Motor neuron (in vitro differentiated cells): Measurements from ENCODE around the gene S100A12. TPM values are rescaled to one million over a fixed set of nuclear protein-coding genes. Genes with fewer than 3 reads are reported as not detected.
"Not testable (repeated sequence)": the region's sequence is repeated elsewhere in the genome, so short reads cannot be mapped to it uniquely, and the experiment has no call there.

Source experiments
- ATAC-seq, 8 experiments: fragments of 200-7000 bp; cut with Tn5 transposase; replicated peaks in 6 of 8; 2 replicates each; pipeline ENCODE4 v1.8.0; 2021; ENCODE audit warnings: mild to moderate bottlenecking in 8 of 8, moderate library complexity in 8 of 8
- H3K27ac ChIP-seq, 2 donors: fragments of 250-450 bp; sonication (Bioruptor Pico); 2 replicates each; pipeline ENCODE4 v1.9.0; 2021; ENCODE audit warnings: antibody characterized with exemption in 2 of 2, mild to moderate bottlenecking in 2 of 2, moderate library complexity in 1 of 2
- H3K4me1 ChIP-seq, 2 donors: fragments of 250-450 bp; sonication (Bioruptor Pico); replicated peaks in 1 of 2; 2 replicates each; pipeline ENCODE4 v1.6.1; 2021; ENCODE audit warnings: antibody characterized with exemption in 2 of 2, mild to moderate bottlenecking in 2 of 2, moderate library complexity in 1 of 2
- H3K4me3 ChIP-seq, 5 donors: fragments of 250-450 bp; sonication (Bioruptor Pico); 2 replicates each; pipeline ENCODE4 v1.9.0; 2021; ENCODE audit warnings: antibody characterized with exemption in 5 of 5, mild to moderate bottlenecking in 5 of 5, moderate library complexity in 4 of 5
- WGBS, 10 experiments: fragments of 450-650 bp; shearing (Covaris generic); methylation state at CpG; one replicate each; pipeline ENCODE4 v1.0.0; 2022; 5-methylcytosine and 5-hydroxymethylcytosine counted together
- in situ Hi-C, 9 experiments: fragments of 400-800 bp; cut with MboI; loops; one replicate each; pipeline ENCODE4 v1.15.0; 2021; ENCODE audit warnings: low sequenced_read_pairs in 9 of 9, low pct_unique_long_range_greater_than_20kb in 2 of 9; ENCODE audit not compliant: unreplicated experiment in 9 of 9
- total RNA-seq, 8 experiments: library from RNA; unstranded; fragments of 300-600 nt; gene quantifications; 2 replicates each; pipeline versions ENCODE4 v1.2.3 to v1.2.4, GENCODE V29; 2022

The S100A12 gene
- not detected for total RNA-seq

DNA sequence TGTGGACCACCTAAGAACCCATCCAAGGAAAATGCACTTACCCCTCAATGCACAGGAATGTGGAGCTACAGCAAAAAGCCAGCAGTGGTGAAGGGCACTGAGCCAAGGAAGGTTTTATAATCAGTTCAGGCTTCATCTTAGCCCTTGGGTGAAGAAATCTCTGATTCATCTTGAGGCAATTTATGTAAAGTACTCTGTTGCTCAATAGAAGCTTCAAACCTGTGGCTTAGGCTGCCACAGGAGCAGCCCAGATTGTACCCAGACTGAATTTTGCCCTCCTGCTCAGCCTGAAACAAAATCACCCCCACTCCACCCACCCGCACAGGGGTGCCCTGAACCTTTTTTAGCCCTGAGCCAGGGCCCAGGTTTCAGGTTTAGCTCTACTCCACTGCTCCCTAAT is at the start of gene S100A12:
Gene S100A12 (minus strand): TSS at position 111 of the 400 bp plus-strand sequence. CDS start 1,029 bp downstream, outside the sequence.
- 20 to 71% (median 60%) methylated on average over 1 of the region's 1 CpG; no CpG with 5 or more reads in 5 of the 10 experiments for WGBS, 10 experiments
- ATAC-seq = peak in 3 of 8 experiments; percentile 79 to 100 (median 97)
- H3K27ac ChIP-seq = no peak within 1 kb of the TSS
- in situ Hi-C loops = no loop called here
- H3K4me3 ChIP-seq = no peak within 1 kb of the TSS
- no peaks in the 10 kb centered on the region for H3K4me1 ChIP-seq

DNA sequence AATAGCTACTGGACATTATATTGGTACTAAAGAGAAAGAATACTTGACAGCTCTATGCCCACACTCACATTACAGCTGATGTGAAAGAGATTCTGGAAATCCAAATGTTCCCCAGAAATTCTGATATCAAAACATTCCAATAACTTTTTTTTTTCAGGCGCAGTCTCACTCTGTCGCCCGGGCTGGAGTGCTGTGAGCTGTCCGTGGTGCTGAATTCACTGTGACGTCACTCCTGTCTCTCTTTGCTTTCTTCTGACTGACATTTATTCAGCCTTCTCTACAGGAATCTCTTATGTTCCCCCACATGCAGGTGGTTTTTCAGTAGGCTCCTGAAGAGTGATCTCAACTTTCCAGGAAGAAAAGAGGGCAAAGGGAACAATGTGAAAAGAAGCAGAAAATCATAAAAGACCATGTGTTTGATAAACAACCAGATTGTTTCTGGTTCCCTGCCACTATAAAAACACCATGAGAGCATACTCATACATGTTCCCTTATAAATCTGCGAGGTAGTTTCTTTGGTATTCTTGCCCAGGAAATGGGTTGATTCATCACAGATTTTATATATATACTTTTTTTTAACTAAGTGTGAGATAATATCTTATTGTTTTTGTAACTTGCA is 47.1 kb upstream of the S100A12 start:
- H3K4me3 ChIP-seq = no peak overlapping the region
- H3K4me1 ChIP-seq = no peaks in the 10 kb centered on the region
- H3K27ac ChIP-seq = no peak overlapping the region
- peak in 6 of 8 experiments; percentile 36 to 78 (median 54) for ATAC-seq
- in situ Hi-C loops = no loop called here
- 0 to 15% (median 1%) methylated on average over 1 to 6 of the region's 6 CpGs; no CpG with 5 or more reads in 1 of the 10 experiments for WGBS, 10 experiments

DNA sequence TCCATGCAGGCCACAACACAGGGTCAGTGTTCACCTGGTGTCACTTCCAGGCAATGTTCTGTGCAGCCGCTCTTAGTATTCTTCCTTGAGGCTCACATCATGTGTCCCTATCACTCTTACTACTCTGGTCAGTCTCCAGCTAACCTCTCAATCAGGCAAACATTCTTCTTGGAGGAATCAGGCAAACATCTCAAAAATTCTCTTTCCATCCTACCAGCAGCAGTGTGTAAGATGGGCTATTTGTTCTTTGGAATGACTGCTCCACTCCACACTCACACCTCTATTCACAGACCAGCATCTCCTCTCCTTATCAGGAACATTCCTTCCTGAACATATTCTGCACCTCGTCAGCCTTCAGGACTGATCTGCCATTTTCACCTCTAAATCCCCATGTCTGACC is 44.9 kb upstream of the S100A12 start:
- H3K4me3 ChIP-seq = no peak overlapping the region
- 0 to 73% (median 54%) methylated on average over 1 to 2 of the region's 2 CpGs; no CpG with 5 or more reads in 3 of the 10 experiments for WGBS, 10 experiments
- ATAC-seq = no peak
- no peaks in the 10 kb centered on the region for H3K4me1 ChIP-seq
- H3K27ac ChIP-seq = no peak overlapping the region
- in situ Hi-C loops = no loop called here

DNA sequence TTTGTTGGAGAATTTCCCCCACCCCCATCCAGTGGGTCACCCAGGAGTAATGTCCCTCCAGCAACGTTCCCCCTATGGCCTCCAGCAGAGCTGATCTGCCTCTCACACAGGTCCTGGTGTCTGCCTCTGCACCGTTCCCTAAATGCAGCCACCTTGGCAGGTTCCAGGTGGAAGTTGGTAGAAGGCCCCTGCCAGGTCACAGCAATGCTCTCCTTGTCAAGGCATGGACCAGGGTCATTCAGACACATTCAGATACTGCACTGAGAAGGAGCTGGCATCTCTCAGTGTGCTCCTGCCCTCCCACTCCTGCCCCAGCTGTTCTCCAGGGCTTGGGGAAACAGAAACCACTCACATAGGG is 44.0 kb upstream of the S100A12 start:
- H3K4me3 ChIP-seq, H3K4me1 ChIP-seq, in situ Hi-C loops, ATAC-seq, H3K27ac ChIP-seq: not testable (repeated sequence)
- WGBS, 10 experiments = 0 to 57% methylated on average over 1 of the region's 2 CpGs; no CpG with 5 or more reads in 8 of the 10 experiments

DNA sequence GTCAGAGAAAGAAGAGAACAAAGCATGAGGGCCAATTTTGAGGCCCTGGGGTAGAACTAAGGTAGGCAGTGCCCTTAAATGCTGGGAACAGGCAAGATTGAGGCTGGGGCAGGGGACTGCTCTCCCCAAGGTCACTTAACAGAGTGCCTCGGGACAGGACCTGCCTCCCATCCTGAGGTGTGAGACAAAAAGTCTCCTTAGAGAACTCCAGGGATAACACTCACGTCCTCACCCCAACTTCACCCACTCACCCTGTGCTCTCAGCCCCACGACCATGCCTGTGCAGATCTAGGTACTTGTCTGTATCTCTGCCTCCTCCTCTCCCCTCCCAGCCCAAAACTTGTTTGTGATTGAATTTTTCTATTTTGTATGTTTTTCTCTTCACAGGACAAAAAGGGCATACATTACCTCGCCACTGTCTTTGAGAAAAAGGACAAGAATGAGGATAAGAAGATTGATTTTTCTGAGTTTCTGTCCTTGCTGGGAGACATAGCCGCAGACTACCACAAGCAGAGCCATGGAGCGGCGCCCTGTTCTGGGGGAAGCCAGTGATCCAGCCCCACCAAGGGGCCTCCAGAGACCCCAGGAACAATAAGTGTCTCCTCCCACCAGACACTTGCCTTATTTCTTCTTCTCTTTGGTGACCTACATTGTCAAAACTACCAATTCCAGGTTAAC is 43.5 kb upstream of the S100A12 start:
- H3K4me3 ChIP-seq, ATAC-seq, H3K4me1 ChIP-seq, in situ Hi-C loops, H3K27ac ChIP-seq: not testable (repeated sequence)
- whole genome bisulfite sequencing, 10 experiments = 6 to 80% (median 40%) methylated on average over 1 to 6 of the region's 7 CpGs; no CpG with 5 or more reads in 2 of the 10 experiments

DNA sequence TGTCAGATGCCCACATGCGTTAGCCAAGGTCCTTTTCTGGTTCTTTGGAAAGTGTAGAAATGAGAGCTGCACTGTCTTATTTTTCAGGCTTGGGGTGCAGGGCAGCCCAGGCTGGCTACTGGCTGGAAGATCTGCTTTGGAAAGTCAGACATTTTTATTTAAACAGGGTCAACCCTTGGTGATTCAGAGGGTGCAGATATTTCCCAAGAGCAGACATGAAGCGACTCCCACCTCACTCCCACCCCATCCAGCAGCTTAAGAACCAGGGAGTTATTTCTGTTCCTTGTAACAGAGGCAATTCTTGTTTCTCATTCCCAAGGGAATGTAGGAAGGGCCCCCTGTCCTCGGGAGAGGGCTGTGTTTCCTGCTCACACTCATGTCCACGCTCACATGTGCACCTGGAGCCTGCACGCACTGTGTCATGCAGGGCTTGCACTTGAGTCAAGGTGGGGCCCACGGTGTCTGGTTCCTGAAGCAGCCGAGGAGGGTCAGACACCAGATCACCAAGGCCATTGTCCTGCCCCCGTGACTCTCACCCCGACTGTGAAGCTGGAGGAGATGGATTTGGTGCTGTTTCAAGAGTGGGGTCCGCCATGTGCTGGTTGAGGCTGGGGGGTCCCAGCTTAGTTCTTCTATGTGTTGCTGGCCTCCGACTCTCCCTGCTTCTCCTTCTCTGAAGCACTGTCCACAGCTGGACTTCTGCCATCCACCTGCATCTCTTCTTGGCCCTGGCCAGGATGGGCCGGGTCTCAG is 41.9 kb upstream of the S100A12 start:
- Histone ChIP-seq H3K4me1 (no peaks in the 10 kb centered on the region), H3K27ac (no peak overlapping the region), H3K4me3 (no peak overlapping the region)
- ATAC-seq = no peak
- 0 to 83% (median 41%) methylated on average over 1 to 11 of the region's 12 CpGs for WGBS, 10 experiments
- in situ Hi-C loops = no loop called here

DNA sequence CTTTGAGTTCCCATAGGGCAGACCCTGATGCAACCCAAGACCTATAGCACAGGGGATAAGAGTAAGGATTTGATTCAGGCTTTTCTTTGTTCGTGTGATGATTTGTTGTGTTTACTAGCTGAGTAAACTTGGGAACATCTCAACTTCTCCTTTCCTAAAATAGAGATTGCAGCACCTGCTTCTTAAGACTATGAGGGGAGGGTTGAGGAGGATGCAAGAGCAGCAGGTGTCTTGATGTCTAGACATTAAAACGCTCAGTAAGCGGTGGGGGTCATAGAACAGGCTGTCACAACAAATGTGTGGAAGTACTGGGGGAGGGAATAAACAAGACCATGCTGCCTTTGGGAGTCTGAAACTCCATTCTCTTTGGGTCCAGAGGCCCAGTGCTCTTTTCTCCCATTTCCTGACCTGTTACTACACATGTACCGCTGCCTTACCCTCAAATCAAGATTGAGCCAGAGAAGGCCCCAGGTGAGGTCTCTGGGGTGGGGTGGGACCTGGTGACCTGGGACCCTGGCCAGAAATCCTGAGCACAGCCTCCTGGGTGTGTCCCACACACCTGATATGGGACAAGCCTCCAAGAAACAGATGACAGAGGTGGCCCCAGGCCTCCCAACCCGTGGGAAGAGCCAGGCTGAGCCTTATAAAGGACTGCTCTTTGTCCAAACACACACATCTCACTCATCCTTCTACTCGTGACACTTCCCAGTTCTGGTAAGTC is 40.6 kb upstream of the S100A12 start, which contains the start of gene S100A7A:
Gene S100A7A (plus strand): TSS at position 671 of the 721 bp plus-strand sequence. CDS start 1,563 bp downstream, outside the sequence.
- no peak for ATAC-seq
- in situ Hi-C loops = no loop called here
- no peaks in the 10 kb centered on the region for H3K4me1 ChIP-seq
- no peak within 1 kb of the TSS for H3K4me3 ChIP-seq
- WGBS, 10 experiments = 20 to 65% (median 56%) methylated on average over 1 to 5 of the region's 6 CpGs; no CpG with 5 or more reads in 4 of the 10 experiments
- H3K27ac ChIP-seq = no peak within 1 kb of the TSS

DNA sequence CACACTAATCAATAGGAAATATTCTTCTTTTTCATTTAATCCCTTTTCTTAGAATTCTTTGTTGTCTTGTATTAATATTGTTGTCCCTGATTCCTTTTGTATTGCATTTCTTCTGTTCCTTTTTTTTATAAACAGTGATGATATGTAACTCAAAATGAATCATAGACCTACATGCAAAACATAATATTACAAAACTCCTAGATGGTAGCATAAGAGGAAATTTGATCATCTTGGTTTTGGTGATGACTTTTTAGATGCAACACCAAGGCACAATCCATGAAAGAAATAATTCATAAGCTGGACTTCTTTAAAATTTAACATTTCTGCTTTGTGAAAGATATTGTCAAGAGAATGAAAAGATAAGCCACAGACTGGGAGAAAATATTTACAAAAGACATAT is 38.5 kb upstream of the S100A12 start:
- ATAC-seq, H3K4me3 ChIP-seq, in situ Hi-C loops, H3K27ac ChIP-seq, H3K4me1 ChIP-seq: not testable (repeated sequence)

DNA sequence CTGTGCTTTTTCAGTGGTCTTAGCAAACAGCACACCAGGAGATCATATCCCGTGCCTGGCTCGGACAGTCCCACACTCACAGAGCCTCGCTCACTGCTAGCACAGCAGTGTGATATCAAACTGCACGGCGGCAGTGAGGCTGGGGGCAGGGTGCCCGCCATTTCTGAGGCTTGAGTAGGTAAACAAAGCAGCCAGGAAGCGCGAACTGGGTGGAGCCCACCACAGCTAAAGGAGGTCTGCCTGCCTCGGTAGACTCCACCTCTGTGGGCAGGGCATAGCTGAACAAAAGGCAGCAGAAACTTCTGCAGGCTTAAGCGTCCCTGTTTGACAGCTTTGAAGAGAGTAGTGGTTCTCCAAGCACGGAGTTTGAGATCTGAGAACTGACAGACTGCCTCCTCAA is 31.9 kb upstream of the S100A12 start:
- H3K4me3 ChIP-seq, H3K4me1 ChIP-seq, H3K27ac ChIP-seq, ATAC-seq, in situ Hi-C loops: not testable (repeated sequence)
- 0 to 75% (median 42%) methylated on average over 1 to 11 of the region's 11 CpGs; no CpG with 5 or more reads in 4 of the 10 experiments for WGBS, 10 experiments

DNA sequence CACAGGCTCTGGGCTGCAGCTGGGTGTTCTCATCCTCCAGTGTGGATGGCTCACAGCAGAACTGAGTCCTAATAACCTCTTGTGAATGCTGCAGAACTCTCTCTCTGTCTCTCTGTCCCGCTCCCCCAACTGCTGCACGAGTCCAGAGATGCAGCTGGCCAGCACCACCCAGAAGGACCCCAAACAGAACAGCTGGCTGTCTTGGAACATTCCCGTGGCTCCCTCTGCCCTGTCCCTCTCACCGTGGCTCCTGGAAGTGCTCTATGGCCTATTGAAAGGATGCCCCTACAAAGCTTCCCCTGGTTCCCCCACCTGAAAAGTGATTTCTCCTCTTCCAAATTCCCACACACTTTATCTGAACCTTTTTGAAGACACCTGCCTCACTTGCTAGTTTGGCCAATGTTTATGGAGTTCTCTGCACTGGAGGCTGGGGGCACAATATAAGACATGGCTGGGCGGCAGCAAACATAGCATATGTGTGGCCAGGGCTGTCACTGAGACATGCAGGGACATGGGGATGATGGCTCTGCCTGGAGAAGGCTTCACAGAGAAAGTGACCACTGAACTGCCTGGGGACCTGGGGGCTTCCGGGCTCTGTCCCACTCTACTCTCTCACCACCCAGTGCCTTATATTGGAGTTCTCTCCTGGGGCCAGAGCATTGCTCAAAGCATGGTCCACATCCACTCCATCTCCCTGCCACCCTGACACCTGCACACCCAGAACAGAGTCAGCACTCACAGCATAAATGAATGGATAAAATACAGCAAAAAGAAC is 30.6 kb upstream of the S100A12 start:
- H3K4me3 ChIP-seq, H3K27ac ChIP-seq, H3K4me1 ChIP-seq, ATAC-seq, in situ Hi-C loops: not testable (repeated sequence)
- 59 to 100% (median 80%) methylated on average over 1 to 2 of the region's 6 CpGs; no CpG with 5 or more reads in 7 of the 10 experiments for WGBS, 10 experiments

DNA sequence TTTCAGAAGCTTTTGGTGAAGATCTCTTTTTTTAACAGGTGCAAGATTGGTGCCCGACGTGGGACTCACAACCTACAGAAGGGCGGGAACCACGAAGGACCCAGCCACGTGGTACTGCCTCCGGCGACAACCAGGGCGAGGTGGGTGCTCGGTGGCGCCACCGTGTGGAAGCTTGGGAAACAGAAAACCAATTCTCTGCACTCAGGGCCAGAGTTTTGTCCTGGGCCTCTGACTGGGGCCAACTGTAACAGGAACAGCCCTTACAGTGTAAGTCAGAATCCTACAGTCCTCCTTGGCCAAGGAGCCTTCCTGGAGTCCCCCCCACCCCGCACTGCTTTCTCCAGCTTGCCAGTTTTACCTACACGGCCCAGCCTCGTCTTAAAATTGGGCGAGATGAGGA is 29.3 kb upstream of the S100A12 start:
- no peak overlapping the region for H3K27ac ChIP-seq
- no peak overlapping the region for H3K4me3 ChIP-seq
- in situ Hi-C loops = no loop called here
- H3K4me1 ChIP-seq = no peaks in the 10 kb centered on the region
- ATAC-seq = peak in 3 of 8 experiments; percentile 60 to 69 (median 65)
- 17 to 54% (median 38%) methylated on average over 2 to 14 of the region's 15 CpGs; no CpG with 5 or more reads in 3 of the 10 experiments for WGBS, 10 experiments

DNA sequence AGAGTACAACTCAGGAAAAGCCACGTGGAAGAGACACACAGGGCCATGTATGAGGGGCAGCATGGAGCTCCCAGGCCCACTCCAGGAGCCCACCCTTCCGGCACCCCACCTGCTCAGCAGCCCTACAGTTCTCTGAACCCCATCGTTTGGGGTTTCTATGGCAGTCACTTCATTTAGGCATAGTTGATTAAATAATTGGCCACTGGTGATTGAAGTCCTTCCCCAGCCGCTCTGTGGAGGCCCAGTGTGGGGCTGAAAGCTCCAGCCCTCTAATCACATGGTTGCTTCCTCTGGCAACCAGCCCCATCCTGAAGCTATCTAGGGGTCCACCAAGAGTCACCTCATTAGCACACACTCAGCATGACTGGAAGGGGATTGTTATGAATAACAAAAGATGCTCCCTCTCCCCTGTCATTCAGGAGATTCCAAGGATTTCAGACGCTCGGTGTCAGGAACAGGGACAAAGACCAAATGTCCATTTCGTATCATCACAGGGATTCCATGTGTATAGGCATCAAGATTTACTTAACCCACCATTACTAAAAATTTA is 28.7 kb upstream of the S100A12 start:
- in situ Hi-C loops = no loop called here
- 26 to 74% (median 49%) methylated on average over 1 to 7 of the region's 7 CpGs for WGBS, 10 experiments
- ATAC-seq = peak in 1 of 8 experiments; percentile 17
- Histone ChIP-seq H3K4me3 (no peak overlapping the region), H3K4me1 (no peaks in the 10 kb centered on the region), H3K27ac (no peak overlapping the region)
